GM12878 (cell line): Measurements from ENCODE around the gene RAB37. TPM values are rescaled to one million over a fixed set of nuclear protein-coding genes. Genes with fewer than 3 reads are reported as not detected.
A peak's percentile ranks its signal among the peaks of the same experiment; 100 is the strongest.

Source experiments
- ATAC-seq: fragments of 200-7000 bp; cut with Tn5 transposase; 3 replicates; pipeline ENCODE4 v1.9.1; 2020; ENCODE audit warnings: mild to moderate bottlenecking, moderate library complexity
- BruUV-seq: library from RNA; stranded (reverse); fragments of 400-500 nt; replicated peaks from 2 replicates; lab custom pipeline; 2021; lab: Mats Ljungman, UMichigan
- CTCF ChIA-PET: fragments of 300-600 bp; sonication (Branson Sonifier 250); formaldehyde crosslinking; extraction: SDS; loops from one replicate; lab custom pipeline; 2021; ENCODE audit warnings: inconsistent platforms; lab: Yijun Ruan, JAX
- POLR2A ChIA-PET: fragments of 350-600 bp; formaldehyde crosslinking; extraction: SDS; loops from one replicate; lab custom pipeline; 2021; ENCODE audit warnings: inconsistent platforms; lab: Charles Lee
- RAD21 ChIA-PET: fragments of 300-600 bp; sonication (Branson Sonifier 250); formaldehyde crosslinking; loops from one replicate; lab custom pipeline; 2023; ENCODE audit warnings: antibody characterized with exemption; ENCODE audit not compliant: unreplicated experiment; lab: Charles Lee
- SMC1A ChIA-PET: fragments of 300-600 bp; sonication (Branson Sonifier 250); formaldehyde crosslinking; loops from one replicate; lab custom pipeline; 2023; ENCODE audit not compliant: unreplicated experiment, uncharacterized antibody; lab: Charles Lee
- DNase-seq: peaks from one replicate; pipeline ENCODE4 v3.0.0-alpha.2; 2011; ENCODE audit warnings: low read depth, low spot score
- FAIRE-seq: peaks from 3 replicates; lab custom pipeline; 2011; peaks lifted over from hg19 to GRCh38; lab: Jason Lieb, UNC
- H2AFZ ChIP-seq: 2 replicates; pipeline ENCODE4 v1.6.0; 2011; ENCODE audit warnings: low read depth, low read length, control low read depth; ENCODE audit not compliant: control insufficient read depth
- H3K27ac ChIP-seq: 2 replicates; pipeline ENCODE4 v1.5.1; 2011; ENCODE audit warnings: control low read depth; ENCODE audit not compliant: control insufficient read depth, insufficient read depth
- H3K27me3 ChIP-seq, 2 experiments: replicated peaks in 1 of 2; 2 replicates each; pipeline versions ENCODE4 v1.6.0 to v1.6.1; 2011; ENCODE audit warnings: low read length in 1 of 2; ENCODE audit not compliant: control insufficient read depth in 2 of 2, insufficient read depth in 2 of 2
- H3K36me3 ChIP-seq, 2 experiments: 2 replicates each; pipeline ENCODE4 v1.5.1; 2011; ENCODE audit warnings: low read length in 1 of 2; ENCODE audit not compliant: control insufficient read depth in 2 of 2, insufficient read depth in 2 of 2
- H3K4me1 ChIP-seq: 2 replicates; pipeline ENCODE4 v1.6.1; 2011; ENCODE audit warnings: mild to moderate bottlenecking, low read length, moderate library complexity, mixed read lengths; ENCODE audit not compliant: control insufficient read depth, insufficient read depth
- H3K4me2 ChIP-seq: 2 replicates; pipeline ENCODE4 v1.6.0; 2011; ENCODE audit warnings: control low read depth; ENCODE audit not compliant: control insufficient read depth, insufficient read depth
- H3K4me3 ChIP-seq: fragments of 200-600 bp; sonication (generic); 2 replicates; pipeline ENCODE4 v1.5.1; 2016
- H3K79me2 ChIP-seq: 2 replicates; pipeline ENCODE4 v1.6.0; 2011; ENCODE audit warnings: low read length; ENCODE audit not compliant: control insufficient read depth, insufficient read depth
- H3K9ac ChIP-seq: 2 replicates; pipeline ENCODE4 v1.8.0; 2011; ENCODE audit warnings: low read length, control low read depth, mixed read lengths; ENCODE audit not compliant: control insufficient read depth, insufficient read depth
- H3K9me3 ChIP-seq: replicated peaks from 3 replicates; pipeline ENCODE4 v1.5.1; 2011; ENCODE audit warnings: mild to moderate bottlenecking, low read length; ENCODE audit not compliant: control insufficient read depth, insufficient read depth
- H4K20me1 ChIP-seq: 2 replicates; pipeline ENCODE4 v1.6.0; 2011; ENCODE audit not compliant: control insufficient read depth, insufficient read depth
- ATF3 ChIP-seq: IDR thresholded peaks from 2 replicates; pipeline ENCODE4 v1.6.1; 2011; ENCODE audit warnings: low read depth, mild to moderate bottlenecking, low read length, moderate library complexity, borderline replicate concordance; ENCODE audit errors: extremely low read depth
- BMI1 ChIP-seq: fragments of 450-650 bp; IDR thresholded peaks from 2 replicates; pipeline ENCODE4 v1.6.1; 2016; ENCODE audit warnings: mild to moderate bottlenecking, moderate library complexity, borderline replicate concordance
- EZH2 ChIP-seq: IDR thresholded peaks from 2 replicates; pipeline ENCODE4 v1.6.1; 2012; ENCODE audit warnings: low read depth, mild to moderate bottlenecking, control low read depth, inconsistent platforms, low read length, borderline replicate concordance; ENCODE audit not compliant: control insufficient read depth
- RUNX3 ChIP-seq: IDR thresholded peaks from 2 replicates; pipeline ENCODE4 v1.6.1; 2012; ENCODE audit warnings: low read length, inconsistent platforms
- STAT1 ChIP-seq: fragments of 450-650 bp; conservative IDR thresholded peaks from 2 replicates; pipeline ENCODE4 v1.6.1; 2014; ENCODE audit warnings: antibody characterized with exemption, mild to moderate bottlenecking
- ZBTB11 ChIP-seq: fragments of 450-650 bp; formaldehyde crosslinking; IDR thresholded peaks from 2 replicates; pipeline ENCODE4 v1.5.0; 2022; ENCODE audit warnings: mild to moderate bottlenecking, missing genetic modification characterization
- ZNF592 ChIP-seq: fragments of 450-650 bp; IDR thresholded peaks from 2 replicates; pipeline ENCODE4 v1.6.1; 2017; ENCODE audit warnings: mild to moderate bottlenecking, moderate library complexity
- WGBS: methylation state at CpG from one replicate; pipeline ENCODE4 v1.1.6; 2016; ENCODE audit warnings: low lambda C conversion rate; ENCODE audit not compliant: insufficient replicate concordance, insufficient coverage; ENCODE audit errors: missing lambda C conversion rate; 5-methylcytosine and 5-hydroxymethylcytosine counted together
- in situ Hi-C: fragments of 300-500 bp; cut with MboI; formaldehyde crosslinking; loops from 9 replicates; pipeline ENCODE4 v1.14.3; 2018; ENCODE audit warnings: mixed read lengths
- intact Hi-C: fragments of 100-400 bp; cut with micrococcal nuclease; formaldehyde crosslinking; loops from one replicate; pipeline ENCODE4 v1.14.2; 2022; ENCODE audit not compliant: unreplicated experiment
- polyA plus RNA-seq, 11 experiments: library from polyadenylated mRNA; depleted of rRNA in 4 of 11; unstranded in 6 of 11; stranded (reverse) in 5 of 11; fragments of >200 nt; fragmentation: Nextera tagmentation in 4 of 11; fragmentation: Illumina TruSeq in 1 of 11; extraction: Ambion mirVana in 4 of 11; extraction: Trizol in 1 of 11; gene quantifications; 1 replicate in 1 of 11; 2 replicates in 10 of 11; pipeline versions ENCODE4 v1.2.1 to v1.2.3, GENCODE V29; 2011 to 2016; ENCODE audit warnings: inconsistent platforms in 2 of 11, missing spikeins in 2 of 11, low read depth in 1 of 11
- total RNA-seq, 4 experiments: library from RNA; depleted of rRNA in 3 of 4; stranded (reverse); fragments of >200 nt in 3 of 4; fragmentation: Illumina TruSeq in 1 of 4; extraction: Trizol in 1 of 4; gene quantifications; 2 replicates each; pipeline versions ENCODE4 v1.2.1 to v1.2.3, GENCODE V29; 2013 to 2021

RAB37 gene
- total and polyA plus RNA-seq, 10 of the 15 experiments (the other 5 are each of a cell fraction or from before 2014, with no cell fraction given) = 0.48 to 5.6 (median 1.7) TPM

GRCh38 chr17:74739227-74739831 is 2.3 kb downstream of the RAB37 start:
- in situ Hi-C loops (loop anchor here (5.0 kb wide), 1 partner anchor 82 kb away; no protein-coding TSS in a partner anchor), intact Hi-C loops (loop anchor here (5.0 kb wide), 1 partner anchor 52 kb away; no protein-coding TSS in a partner anchor)
- SMC1A ChIA-PET = interaction anchor here (0.9 to 5.4 kb wide), 5 partner anchors 18 to 81 kb away, joined by 3 to 152 read pairs (median 10); partner anchors contain the start of gene NAT9
- Histone ChIP-seq H3K79me2 (no peaks in the 10 kb centered on the region), H2AFZ (no peak overlapping the region), H3K4me1 (peaks cover 52% of the 10 kb centered on the region)
- CTCF ChIA-PET = interaction anchor here (1.4 to 5.0 kb wide), 6 partner anchors 54 to 222 kb away, joined by 3 to 349 read pairs (median 4); no protein-coding TSS in a partner anchor
- no peak for ATAC-seq
- POLR2A ChIA-PET = interaction anchor here (1.0 to 4.1 kb wide), 5 partner anchors 7 to 133 kb away, joined by 3 to 37 read pairs (median 17); partner anchors contain the start of gene FDXR
- FAIRE-seq = no peak
- RAD21 ChIA-PET = interaction anchor here (1.0 to 5.0 kb wide), 5 partner anchors 32 to 221 kb away, joined by 3 to 299 read pairs (median 16); no protein-coding TSS in a partner anchor
- TF ChIP-seq ZBTB11 = no peak
- TF ChIP-seq ZNF592 = no peak
- TF ChIP-seq ATF3 = no peak
- TF ChIP-seq BMI1 = no peak
- TF ChIP-seq STAT1 = no peak
- no peak for TF ChIP-seq RUNX3
- TF ChIP-seq EZH2 = no peak
- TF ChIP-seq, all 136 proteins: peak for 0
- no TSS peak for BruUV-seq
- Histone ChIP-seq H3K4me2 (peak overlapping the region; percentile 22; the same call in 1 of the 2 replicates), H3K4me3 (no peak overlapping the region), H3K9ac (no peak overlapping the region), H4K20me1 (no peaks in the 10 kb centered on the region), H3K27ac (no peak overlapping the region), H3K27me3 (no peaks in the 10 kb centered on the region), H3K9me3 (no peaks in the 10 kb centered on the region), H3K36me3 (no peaks in the 10 kb centered on the region)
- no peak for DNase-seq
- 90% methylated on average over 12 of the region's 12 CpGs for WGBS
